ENCODE measurements around the gene SDK1.

GRCh38 chr7:4281231-4281993, 980.4 kb downstream of the SDK1 start:
- TF ChIP-seq CTCF (IDR thresholded peaks at IDR 0.05) (no peak), POLR2A (IDR thresholded peaks at IDR 0.05) (no peak)

All from body of pancreas (tissue), 4 donors.